Measurements from ENCODE around the gene RPN1.

Gene RPN1

GRCh38 chr3:128605091-128606046 lies 45.2 kb downstream of the RPN1 start:
- no peak for TF ChIP-seq CTCF (conservative IDR thresholded peaks at IDR 0.05)
- no peak overlapping the region for H3K27ac ChIP-seq

GRCh38 chr3:128603811-128604775 lies 46.5 kb downstream of the RPN1 start:
- no peak overlapping the region for H3K27ac ChIP-seq
- no peak for TF ChIP-seq CTCF (conservative IDR thresholded peaks at IDR 0.05)

GRCh38 chr3:128603313-128603712 lies 47.3 kb downstream of the RPN1 start:
- H3K27ac ChIP-seq: no peak overlapping the region
- no peak for TF ChIP-seq CTCF (conservative IDR thresholded peaks at IDR 0.05)

GRCh38 chr3:128598884-128599664 lies 51.5 kb downstream of the RPN1 start:
- TF ChIP-seq CTCF (conservative IDR thresholded peaks at IDR 0.05): no peak
- no peak overlapping the region for H3K27ac ChIP-seq

- H3K27ac ChIP-seq: no peak overlapping the region
- no peak for TF ChIP-seq CTCF (conservative IDR thresholded peaks at IDR 0.05)
Observed at GRCh38 chr3:128597900-128598299, 52.7 kb downstream of the RPN1 start.

- no peak for TF ChIP-seq CTCF (conservative IDR thresholded peaks at IDR 0.05)
- no peak overlapping the region for H3K27ac ChIP-seq
Observed at GRCh38 chr3:128592864-128593263, 57.8 kb downstream of the RPN1 start.

Data from VCaP (cell line).